Measurements from ENCODE around the gene SLC23A2.

The SLC23A2 gene

GRCh38 chr20:5002077-5002413 lies 735 bp upstream of the SLC23A2 start:
- Histone ChIP-seq H3K4me3 (ENCODE audit: low read depth in 1 of 2, low read length in 1 of 2) (peak overlapping the region; percentile 71 to 79), H3K27ac (peak overlapping the region; percentile 83), H3K4me1 (ENCODE audit: control insufficient read depth in 1 of 2, insufficient read depth in 1 of 2, low read depth in 1 of 2, low read length in 1 of 2) (peaks cover 15 to 18% of the 10 kb centered on the region in 2 experiments), H3K9me3 (no peaks in the 10 kb centered on the region), H3K36me3 (no peaks in the 10 kb centered on the region), H3K27me3 (peaks cover 11% of the 10 kb centered on the region)
- no peak for TF ChIP-seq CTCF (IDR thresholded peaks at IDR 0.05)

GRCh38 chr20:5000263-5001173 lies 792 bp downstream of the SLC23A2 start:
- no peak for TF ChIP-seq CTCF (IDR thresholded peaks at IDR 0.05)
- peak overlapping the region; percentile 83 for H3K27ac ChIP-seq
- no peaks in the 10 kb centered on the region for H3K9me3 ChIP-seq
- peaks cover 11% of the 10 kb centered on the region for H3K27me3 ChIP-seq
- peak overlapping the region; percentile 79 for H3K4me3 ChIP-seq (ENCODE audit: low read depth in 1 of 2, low read length in 1 of 2)
- H3K4me1 ChIP-seq (ENCODE audit: control insufficient read depth in 1 of 2, insufficient read depth in 1 of 2, low read depth in 1 of 2, low read length in 1 of 2): peaks cover 15 to 18% of the 10 kb centered on the region in 2 experiments
- no peaks in the 10 kb centered on the region for H3K36me3 ChIP-seq

GRCh38 chr20:4999788-5000187 lies 1.5 kb downstream of the SLC23A2 start:
- peak overlapping the region; percentile 83 for H3K27ac ChIP-seq
- H3K4me3 ChIP-seq (ENCODE audit: low read depth in 1 of 2, low read length in 1 of 2): peak overlapping the region; percentile 79
- TF ChIP-seq CTCF (IDR thresholded peaks at IDR 0.05): no peak
- no peaks in the 10 kb centered on the region for H3K9me3 ChIP-seq
- peaks cover 11% of the 10 kb centered on the region for H3K27me3 ChIP-seq
- H3K36me3 ChIP-seq: no peaks in the 10 kb centered on the region
- H3K4me1 ChIP-seq (ENCODE audit: control insufficient read depth in 1 of 2, insufficient read depth in 1 of 2, low read depth in 1 of 2, low read length in 1 of 2): peaks cover 15 to 18% of the 10 kb centered on the region in 2 experiments

- Histone ChIP-seq H3K4me1 (ENCODE audit: control insufficient read depth in 1 of 2, insufficient read depth in 1 of 2, low read depth in 1 of 2, low read length in 1 of 2) (peaks cover 15 to 18% of the 10 kb centered on the region in 2 experiments), H3K27me3 (peaks cover 11% of the 10 kb centered on the region), H3K36me3 (no peaks in the 10 kb centered on the region), H3K9me3 (no peaks in the 10 kb centered on the region), H3K4me3 (ENCODE audit: low read depth in 1 of 2, low read length in 1 of 2) (no peak overlapping the region), H3K27ac (no peak overlapping the region)
- TF ChIP-seq CTCF (IDR thresholded peaks at IDR 0.05): no peak
These were observed 3.1 kb downstream of the SLC23A2 start for GRCh38 chr20:4998160-4998651.

- no peaks in the 10 kb centered on the region for H3K36me3 ChIP-seq
- no peak overlapping the region for H3K27ac ChIP-seq
- H3K4me1 ChIP-seq (ENCODE audit: control insufficient read depth in 1 of 2, insufficient read depth in 1 of 2, low read depth in 1 of 2, low read length in 1 of 2): peaks cover 15 to 18% of the 10 kb centered on the region in 2 experiments
- no peak overlapping the region for H3K4me3 ChIP-seq (ENCODE audit: low read depth in 1 of 2, low read length in 1 of 2)
- TF ChIP-seq CTCF (IDR thresholded peaks at IDR 0.05): no peak
- peaks cover 7% of the 10 kb centered on the region for H3K27me3 ChIP-seq
- no peaks in the 10 kb centered on the region for H3K9me3 ChIP-seq
These were observed 4.1 kb downstream of the SLC23A2 start for GRCh38 chr20:4997222-4997621.

All from neutrophil (primary cell).